Measurements from ENCODE around the gene AOPEP. TPM values are rescaled to one million over a fixed set of nuclear protein-coding genes. Genes with fewer than 3 reads are reported as not detected.

The AOPEP gene
- total and polyA plus RNA-seq, 2 of the 13 experiments (the other 11 are each of a cell fraction or from before 2014, with no cell fraction given): 22.2 to 41.6 TPM

GRCh38 chr9:94874316-94874715 lies 147.8 kb downstream of the AOPEP start:
- no peak for ATAC-seq
- H3K9me3 ChIP-seq (ENCODE audit: low read length): no peaks in the 10 kb centered on the region
- no peak overlapping the region for H3K4me2 ChIP-seq (ENCODE audit: low read depth, low read length)
- H3K4me1 ChIP-seq (ENCODE audit: insufficient read depth, low read length): peaks cover 3% of the 10 kb centered on the region
- no TSS peak for BruUV-seq (replicated peaks)
- no peak overlapping the region for H3K4me3 ChIP-seq (replicated peaks in 1 of 3; ENCODE audit: insufficient read depth in 1 of 3, low read depth in 2 of 3, low read length in 3 of 3)
- H3K9ac ChIP-seq (ENCODE audit: insufficient read depth, low read depth, low read length): no peak overlapping the region
- in situ Hi-C loops (cut with HindIII; ENCODE audit: extremely low pct_ligation_motif_present, low pct_unique_long_range_greater_than_20kb) (no loop called here), intact Hi-C loops (cut with micrococcal nuclease; ENCODE audit: unreplicated experiment) (no loop called here)
- H3K79me2 ChIP-seq (ENCODE audit: insufficient read depth, low read length): no peaks in the 10 kb centered on the region
- H3K36me3 ChIP-seq (replicated peaks in 1 of 2; ENCODE audit: control insufficient read depth in 1 of 2, insufficient read depth in 2 of 2, low read length in 2 of 2): no peaks in the 10 kb centered on the region; a peak in 1 of 5 replicates
- TF ChIP-seq ZNF562 (CRISPR knock-in tag; IDR thresholded peaks at IDR 0.05; ENCODE audit: borderline replicate concordance) (no peak), MAFK (conservative IDR thresholded peaks at IDR 0.05 in 1 of 2, IDR thresholded peaks at IDR 0.05 in 1 of 2; ENCODE audit: low read length in 2 of 2) (0 out of 4 replicates have a peak, but pooled peaks of 1 of the 2 experiments have one; percentile 16), MAFF (IDR thresholded peaks at IDR 0.05; ENCODE audit: low read depth, low read length) (0 out of 2 replicates have a peak, but pooled peaks have one; percentile 24)
- no peaks in the 10 kb centered on the region for H4K20me1 ChIP-seq (ENCODE audit: insufficient read depth, low read length)
- DNase-seq (ENCODE audit: low spot score): no peak
- no peaks in the 10 kb centered on the region for H3K27me3 ChIP-seq (ENCODE audit: control insufficient read depth in 1 of 2, insufficient read depth in 2 of 2, low read length in 2 of 2)
- FAIRE-seq: no peak
- H2AFZ ChIP-seq (ENCODE audit: low read length): no peak overlapping the region
- no peak overlapping the region for H3K27ac ChIP-seq (ENCODE audit: extremely low read length, insufficient read depth, low read length)
- ChIA-PET POLR2A (no interaction called here), CTCF (ENCODE audit: low intra/inter-chr PET ratio, low total read pairs) (no interaction called here)
- WGBS (ENCODE audit: low lambda C conversion rate): 67% methylated on average over 3 of the region's 3 CpGs

- H3K79me2 ChIP-seq (ENCODE audit: insufficient read depth, low read length): no peaks in the 10 kb centered on the region
- ChIA-PET CTCF (ENCODE audit: low intra/inter-chr PET ratio, low total read pairs) (no interaction called here), POLR2A (interaction anchor here (0.6 kb wide), 1 partner anchor 20 kb away, joined by 3 read pairs; no protein-coding TSS in a partner anchor)
- H3K4me1 ChIP-seq (ENCODE audit: insufficient read depth, low read length): no peaks in the 10 kb centered on the region
- H3K9ac ChIP-seq (ENCODE audit: insufficient read depth, low read depth, low read length): no peak overlapping the region
- H2AFZ ChIP-seq (ENCODE audit: low read length): no peak overlapping the region
- ATAC-seq: no peak
- in situ Hi-C loops (cut with HindIII; ENCODE audit: extremely low pct_ligation_motif_present, low pct_unique_long_range_greater_than_20kb): no loop called here
- no peaks in the 10 kb centered on the region for H3K27me3 ChIP-seq (ENCODE audit: control insufficient read depth in 1 of 2, insufficient read depth in 2 of 2, low read length in 2 of 2)
- no peak for FAIRE-seq
- BruUV-seq (replicated peaks): no TSS peak
- no peak for DNase-seq (ENCODE audit: low spot score)
- H3K9me3 ChIP-seq (ENCODE audit: low read length): no peaks in the 10 kb centered on the region
- no peaks in the 10 kb centered on the region for H4K20me1 ChIP-seq (ENCODE audit: insufficient read depth, low read length)
- no peaks in the 10 kb centered on the region; a peak in 1 of 5 replicates for H3K36me3 ChIP-seq (replicated peaks in 1 of 2; ENCODE audit: control insufficient read depth in 1 of 2, insufficient read depth in 2 of 2, low read length in 2 of 2)
- H3K27ac ChIP-seq (ENCODE audit: extremely low read length, insufficient read depth, low read length): no peak overlapping the region
- no peak overlapping the region for H3K4me3 ChIP-seq (replicated peaks in 1 of 3; ENCODE audit: insufficient read depth in 1 of 3, low read depth in 2 of 3, low read length in 3 of 3)
- intact Hi-C loops (cut with micrococcal nuclease; ENCODE audit: unreplicated experiment): no loop called here
- WGBS (ENCODE audit: low lambda C conversion rate): 95% methylated on average over 5 of the region's 5 CpGs
- no peak for TF ChIP-seq CEBPG (CRISPR knock-in tag; IDR thresholded peaks at IDR 0.05)
- TF ChIP-seq ONECUT2 (CRISPR knock-in tag; IDR thresholded peaks at IDR 0.05): no peak
- no peak for TF ChIP-seq ESRRA (CRISPR knock-in tag; IDR thresholded peaks at IDR 0.05; ENCODE audit: low read depth)
- TF ChIP-seq RERE (CRISPR knock-in tag; IDR thresholded peaks at IDR 0.05; ENCODE audit: low read depth): no peak
- TF ChIP-seq NBN (conservative IDR thresholded peaks at IDR 0.05): no peak
- TF ChIP-seq HDAC1 (CRISPR knock-in tag; IDR thresholded peaks at IDR 0.05): no peak
- TF ChIP-seq CC2D1A (CRISPR knock-in tag; IDR thresholded peaks at IDR 0.05): no peak
- no peak for TF ChIP-seq JDP2 (CRISPR knock-in tag; IDR thresholded peaks at IDR 0.05; ENCODE audit: borderline replicate concordance)
- TF ChIP-seq MXD3 (CRISPR knock-in tag; IDR thresholded peaks at IDR 0.05): no peak
- no peak for TF ChIP-seq CREB1 (IDR thresholded peaks at IDR 0.05)
- no peak for TF ChIP-seq CREB1 (CRISPR knock-in tag; IDR thresholded peaks at IDR 0.05)
- H3K4me2 ChIP-seq (ENCODE audit: low read depth, low read length): no peak overlapping the region
These were observed 149.0 kb downstream of the AOPEP start for GRCh38 chr9:94875300-94876020.
